ENCODE measurements around the gene POU2AF1. TPM values are rescaled to one million over a fixed set of nuclear protein-coding genes. Genes with fewer than 3 reads are reported as not detected.

Gene POU2AF1
- polyA plus RNA-seq, 3 donors: 0.61 to 1.4 (median 1.1) TPM

Other genes starting within 250 kb of the POU2AF1 start
- not detected for gene POU2AF2, start 133.6 kb downstream of the POU2AF1 start, polyA plus RNA-seq (ENCODE audit: insufficient read length in 3 of 3)
- gene POU2AF3, start 80.7 kb downstream of the POU2AF1 start, polyA plus RNA-seq (ENCODE audit: insufficient read length in 3 of 3): 1 to 10 TPM; 7.7 to 9.1 (median 8.9) TPM
- not detected for gene BTG4, start 133.1 kb upstream of the POU2AF1 start, polyA plus RNA-seq (ENCODE audit: insufficient read length in 3 of 3)
- gene HOATZ, start 135.5 kb upstream of the POU2AF1 start, polyA plus RNA-seq (ENCODE audit: insufficient read length in 3 of 3): under 1 TPM; 0.08 to 0.22 (median 0.13) TPM
- gene LAYN, start 161.4 kb upstream of the POU2AF1 start, polyA plus RNA-seq (ENCODE audit: insufficient read length in 3 of 3): 1 to 10 TPM; 6.6 to 7.8 (median 7.0) TPM
- gene SIK2, start 223.2 kb upstream of the POU2AF1 start, polyA plus RNA-seq (ENCODE audit: insufficient read length in 3 of 3): 10 to 100 TPM; 19.8 to 20.9 (median 20.5) TPM